H1 (cell line): ENCODE data around the gene LDLRAD4. TPM values are rescaled to one million over a fixed set of nuclear protein-coding genes. Genes with fewer than 3 reads are reported as not detected.

Experiments
- CTCF ChIA-PET: fragments of 300-600 bp; sonication (Branson Sonifier 250); formaldehyde crosslinking; loops from one replicate; lab custom pipeline; 2021; ENCODE audit not compliant: partially characterized antibody; lab: Charles Lee
- POLR2A ChIA-PET: fragments of 300-600 bp; sonication (Branson Sonifier 250); formaldehyde crosslinking; loops from one replicate; lab custom pipeline; 2021; ENCODE audit warnings: inconsistent platforms; ENCODE audit not compliant: partially characterized antibody; lab: Charles Lee
- DNase-seq, 2 experiments: peaks; one replicate each; pipeline versions ENCODE4 v3.0.0 to v3.0.0-alpha.2; 2010 to 2022; ENCODE audit warnings: low spot score in 2 of 2, low read depth in 1 of 2, mixed read lengths in 1 of 2
- FAIRE-seq: peaks from 2 replicates; lab custom pipeline; 2011; peaks lifted over from hg19 to GRCh38; lab: Jason Lieb, UNC
- H2AFZ ChIP-seq: 2 replicates; pipeline ENCODE4 v1.8.1; 2012; ENCODE audit warnings: low read length, inconsistent platforms
- H2AK5ac ChIP-seq: 2 replicates; pipeline ENCODE4 v1.6.1; 2013; ENCODE audit warnings: low read depth, low read length
- H2BK120ac ChIP-seq: replicated peaks from 2 replicates; pipeline ENCODE3; 2013; ENCODE audit warnings: low read depth, low read length, inconsistent platforms
- H2BK12ac ChIP-seq: 2 replicates; pipeline ENCODE4 v1.6.1; 2013; ENCODE audit warnings: low read depth, low read length
- H2BK15ac ChIP-seq: 2 replicates; pipeline ENCODE4 v1.6.1; 2013; ENCODE audit warnings: low read length
- H2BK20ac ChIP-seq: 2 replicates; pipeline ENCODE4 v1.6.1; 2013; ENCODE audit warnings: low read length
- H2BK5ac ChIP-seq: 2 replicates; pipeline ENCODE4 v1.6.1; 2013; ENCODE audit warnings: low read depth, low read length
- H3K14ac ChIP-seq: 2 replicates; pipeline ENCODE4 v1.6.1; 2013; ENCODE audit warnings: inconsistent platforms; ENCODE audit not compliant: insufficient read length
- H3K18ac ChIP-seq: 2 replicates; pipeline ENCODE4 v1.6.1; 2013; ENCODE audit warnings: low read length; ENCODE audit errors: extremely low read depth
- H3K23ac ChIP-seq: 2 replicates; pipeline ENCODE4 v1.6.1; 2013; ENCODE audit warnings: inconsistent platforms; ENCODE audit not compliant: insufficient read length
- H3K23me2 ChIP-seq: 2 replicates; pipeline ENCODE4 v1.6.1; 2013; ENCODE audit warnings: low read depth, low read length
- H3K27ac ChIP-seq: 2 replicates; pipeline ENCODE4 v1.6.1; 2011; ENCODE audit warnings: low read depth, low read length, inconsistent platforms
- H3K27me3 ChIP-seq, 4 experiments: replicated peaks in 1 of 4; 1 replicate in 1 of 4; 2 replicates in 3 of 4; pipeline versions ENCODE4 v1.6.1 to v1.8.1; 2011 to 2013; ENCODE audit warnings: low read length in 3 of 4, mild to moderate bottlenecking in 3 of 4, inconsistent platforms in 2 of 4, mixed read lengths in 2 of 4, moderate library complexity in 1 of 4; ENCODE audit not compliant: control insufficient read depth in 3 of 4, insufficient read depth in 3 of 4; ENCODE audit errors: extremely low read depth in 1 of 4
- H3K36me3 ChIP-seq, 4 experiments: 2 replicates each; pipeline versions ENCODE4 v1.6.1 to v1.8.1; 2011 to 2013; ENCODE audit warnings: mild to moderate bottlenecking in 4 of 4, low read length in 3 of 4, moderate library complexity in 2 of 4, control low read depth in 1 of 4, inconsistent platforms in 1 of 4; ENCODE audit not compliant: insufficient read depth in 4 of 4, control insufficient read depth in 2 of 4
- H3K4ac ChIP-seq: replicated peaks from 2 replicates; pipeline ENCODE3; 2013; ENCODE audit warnings: low read length, low read depth, mixed read lengths, inconsistent platforms; ENCODE audit not compliant: insufficient read length
- H3K4me1 ChIP-seq, 4 experiments: replicated peaks in 1 of 4; 1 replicate in 1 of 4; 2 replicates in 3 of 4; pipeline versions ENCODE4 v1.6.1 to v1.8.1; 2011 to 2013; ENCODE audit warnings: low read length in 3 of 4, inconsistent platforms in 2 of 4, mixed read lengths in 1 of 4; ENCODE audit not compliant: insufficient read depth in 4 of 4, control insufficient read depth in 3 of 4
- H3K4me2 ChIP-seq, 2 experiments: 2 replicates each; pipeline versions ENCODE4 v1.6.1 to v1.8.1; 2011 to 2013; ENCODE audit warnings: low read depth in 2 of 2, low read length in 2 of 2, control low read depth in 1 of 2, inconsistent platforms in 1 of 2, mild to moderate bottlenecking in 1 of 2; ENCODE audit not compliant: insufficient read depth in 1 of 2
- H3K4me3 ChIP-seq, 4 experiments: fragments of 200-600, 300-600 bp in 1 of 4; sonication (generic), shearing (Covaris generic), sonication (Bioruptor Twin) in 1 of 4; 2 replicates each; pipeline versions ENCODE4 v1.5.1 to v1.8.1; 2011 to 2016; ENCODE audit warnings: low read length in 4 of 4, low read depth in 3 of 4, control low read depth in 2 of 4, inconsistent platforms in 2 of 4, mild to moderate bottlenecking in 2 of 4, mixed read lengths in 1 of 4, moderate library complexity in 1 of 4; ENCODE audit not compliant: insufficient read depth in 2 of 4; ENCODE audit errors: extremely low read depth in 1 of 4
- H3K56ac ChIP-seq: replicated peaks from 2 replicates; pipeline ENCODE3; 2013; ENCODE audit warnings: low read depth, mild to moderate bottlenecking, mixed read lengths, low read length, inconsistent platforms; ENCODE audit not compliant: insufficient read length
- H3K79me1 ChIP-seq: 2 replicates; pipeline ENCODE4 v1.6.1; 2013; ENCODE audit warnings: low read depth, low read length, control low read depth
- H3K79me2 ChIP-seq, 2 experiments: 2 replicates each; pipeline versions ENCODE4 v1.6.1 to v1.8.1; 2012 to 2013; ENCODE audit warnings: low read length in 2 of 2, mild to moderate bottlenecking in 2 of 2, inconsistent platforms in 1 of 2; ENCODE audit not compliant: insufficient read depth in 2 of 2, control insufficient read depth in 1 of 2
- H3K9ac ChIP-seq, 4 experiments: replicated peaks in 1 of 4; 1 replicate in 1 of 4; 2 replicates in 3 of 4; pipeline versions ENCODE4 v1.6.1 to v1.8.1; 2011 to 2013; ENCODE audit warnings: low read depth in 3 of 4, low read length in 3 of 4, control low read depth in 2 of 4, mild to moderate bottlenecking in 2 of 4, moderate library complexity in 2 of 4, inconsistent platforms in 1 of 4; ENCODE audit errors: extremely low read depth in 1 of 4
- H3K9me3 ChIP-seq, 2 experiments: 2 replicates each; pipeline versions ENCODE4 v1.6.1 to v1.8.1; 2012 to 2013; ENCODE audit warnings: mild to moderate bottlenecking in 2 of 2, moderate library complexity in 2 of 2, control low read depth in 1 of 2, inconsistent platforms in 1 of 2, low read depth in 1 of 2, low read length in 1 of 2, mixed read lengths in 1 of 2; ENCODE audit not compliant: insufficient read depth in 2 of 2
- H4K20me1 ChIP-seq, 2 experiments: replicated peaks in 1 of 2; 2 replicates each; pipeline versions ENCODE3 to v1.8.1; 2011 to 2013; ENCODE audit warnings: inconsistent platforms in 2 of 2, low read length in 2 of 2, mild to moderate bottlenecking in 1 of 2; ENCODE audit not compliant: insufficient read depth in 2 of 2, control insufficient read depth in 1 of 2
- H4K5ac ChIP-seq: 2 replicates; pipeline ENCODE4 v1.6.1; 2013; ENCODE audit warnings: low read length, low read depth, mixed read lengths, inconsistent platforms; ENCODE audit not compliant: insufficient read length
- H4K8ac ChIP-seq: 2 replicates; pipeline ENCODE4 v1.8.0; 2013; ENCODE audit warnings: mild to moderate bottlenecking, moderate library complexity, low read length, inconsistent platforms; ENCODE audit not compliant: insufficient read depth; ENCODE audit errors: extremely low read depth
- H4K91ac ChIP-seq: replicated peaks from 2 replicates; pipeline ENCODE3; 2013; ENCODE audit warnings: low read length, mixed read lengths, inconsistent platforms; ENCODE audit not compliant: insufficient read length
- CBX5 ChIP-seq: fragments of 300-800, 300-1000 bp; sonication (generic); IDR thresholded peaks from 2 replicates; pipeline ENCODE4 v1.7.1; 2016; ENCODE audit warnings: antibody characterized with exemption, low read length, low read depth
- CEBPB ChIP-seq: IDR thresholded peaks from 2 replicates; pipeline ENCODE4 v1.6.1; 2012; ENCODE audit warnings: low read depth, low read length
- GABPA ChIP-seq: IDR thresholded peaks from 2 replicates; pipeline ENCODE4 v1.6.1; 2011; ENCODE audit warnings: mild to moderate bottlenecking, low read length, moderate library complexity, borderline replicate concordance; ENCODE audit not compliant: insufficient read depth
- HDAC2 ChIP-seq, 2 experiments: fragments of 300-600 bp in 1 of 2; sonication (generic) in 1 of 2; IDR thresholded peaks; 2 replicates each; pipeline ENCODE4 v1.6.1; 2011 to 2012; ENCODE audit warnings: low read depth in 2 of 2, low read length in 2 of 2, mild to moderate bottlenecking in 2 of 2, moderate library complexity in 2 of 2, borderline replicate concordance in 1 of 2, inconsistent platforms in 1 of 2
- JUN ChIP-seq: IDR thresholded peaks from 2 replicates; pipeline ENCODE4 v1.6.1; 2011; ENCODE audit warnings: low read depth, mild to moderate bottlenecking, improper control_type of control experiment, low read length
- KDM5A ChIP-seq: fragments of 200-600 bp; IDR thresholded peaks from 2 replicates; pipeline ENCODE4 v1.7.1; 2012; ENCODE audit warnings: mild to moderate bottlenecking, low read length, inconsistent platforms, mixed read lengths
- RFX5 ChIP-seq: IDR thresholded peaks from 2 replicates; pipeline ENCODE4 v1.6.1; 2011; ENCODE audit warnings: low read depth, low read length, improper control_type of control experiment, borderline replicate concordance
- RXRA ChIP-seq: IDR thresholded peaks from 2 replicates; pipeline ENCODE4 v1.6.1; 2011; ENCODE audit warnings: low read depth, mild to moderate bottlenecking, low read length, moderate library complexity; ENCODE audit not compliant: insufficient read depth
- SAP30 ChIP-seq: fragments of 300-600 bp; sonication (generic); IDR thresholded peaks from 2 replicates; pipeline ENCODE4 v1.7.1; 2012; ENCODE audit warnings: low read length, moderate library complexity, mild to moderate bottlenecking, inconsistent platforms; ENCODE audit not compliant: insufficient read depth, insufficient replicate concordance
- SIN3A ChIP-seq, 2 experiments: IDR thresholded peaks in 1 of 2; conservative IDR thresholded peaks in 1 of 2; 2 replicates each; pipeline ENCODE4 v1.6.1; 2011 to 2012; ENCODE audit warnings: low read length in 2 of 2, improper control_type of control experiment in 1 of 2, low read depth in 1 of 2, mild to moderate bottlenecking in 1 of 2
- SP2 ChIP-seq: IDR thresholded peaks from 2 replicates; pipeline ENCODE4 v1.6.1; 2012; ENCODE audit warnings: mild to moderate bottlenecking, low read length, inconsistent platforms
- SP4 ChIP-seq: IDR thresholded peaks from 2 replicates; pipeline ENCODE4 v1.6.1; 2012; ENCODE audit warnings: low read length, inconsistent platforms
- TCF12 ChIP-seq: IDR thresholded peaks from 2 replicates; pipeline ENCODE4 v1.6.1; 2011; ENCODE audit warnings: low read depth, mild to moderate bottlenecking, low read length
- WGBS, 2 experiments: shearing (Covaris generic) in 1 of 2; methylation state at CpG; one replicate each; pipeline versions ENCODE4 v1.1.6 to v1.1.7; 2013 to 2015; ENCODE audit warnings: low lambda C conversion rate in 2 of 2, mixed read lengths in 2 of 2, inconsistent platforms in 1 of 2, low coverage in 1 of 2, missing lambda C conversion rate in 1 of 2; ENCODE audit not compliant: insufficient replicate concordance in 2 of 2, insufficient coverage in 1 of 2, insufficient read length in 1 of 2; ENCODE audit errors: extremely low coverage in 1 of 2, missing lambda C conversion rate in 1 of 2; 5-methylcytosine and 5-hydroxymethylcytosine counted together
- polyA plus RNA-seq, 7 experiments: library from polyadenylated mRNA; depleted of rRNA in 3 of 7; stranded (reverse) in 5 of 7; unstranded in 2 of 7; fragments of >200 nt in 5 of 7; fragments of 200-250 nt in 2 of 7; gene quantifications; 1 replicate in 5 of 7; 2 replicates in 1 of 7; 4 replicates in 1 of 7; pipeline versions ENCODE4 v1.2.1 to v1.2.3, GENCODE V29; 2011 to 2013; ENCODE audit warnings: missing spikeins in 2 of 7, mixed read lengths in 2 of 7
- total RNA-seq: library from RNA; stranded (reverse); fragmentation: NEBNext Ultra II Directional; extraction: Animal tissue kit (Norgen Biotek cat#: 25700); gene quantifications from 2 replicates; pipeline ENCODE4 v1.2.1, GENCODE V29; 2021
- TF ChIP-seq, protein P1 (sequence below): IDR thresholded peaks from 2 replicates; pipeline ENCODE4 v1.6.1; 2012; ENCODE audit warnings: inconsistent platforms

Gene LDLRAD4
- total and polyA plus RNA-seq, 2 of the 8 experiments (the other 6 are each of a cell fraction or from before 2014, with no cell fraction given): 0.77 to 1.4 TPM

- POLR2A ChIA-PET: no interaction called here
- H3K9ac ChIP-seq: no peak overlapping the region
- TF ChIP-seq RXRA (no peak), KDM5A (no peak), CEBPB (no peak), GABPA (no peak), HDAC2 (IDR thresholded peaks at IDR 0.05; ENCODE audit: borderline replicate concordance in 1 of 2, low read depth in 2 of 2, low read length in 2 of 2) (no peak), TCF12 (no peak), SP2 (no peak), CBX5 (no peak), SAP30 (no peak), SP4 (no peak), RFX5 (no peak), SIN3A (conservative IDR thresholded peaks at IDR 0.05 in 1 of 2, IDR thresholded peaks at IDR 0.05 in 1 of 2; ENCODE audit: low read depth in 1 of 2, low read length in 2 of 2) (no peak), JUN (no peak)
- TF ChIP-seq, protein P1, sequence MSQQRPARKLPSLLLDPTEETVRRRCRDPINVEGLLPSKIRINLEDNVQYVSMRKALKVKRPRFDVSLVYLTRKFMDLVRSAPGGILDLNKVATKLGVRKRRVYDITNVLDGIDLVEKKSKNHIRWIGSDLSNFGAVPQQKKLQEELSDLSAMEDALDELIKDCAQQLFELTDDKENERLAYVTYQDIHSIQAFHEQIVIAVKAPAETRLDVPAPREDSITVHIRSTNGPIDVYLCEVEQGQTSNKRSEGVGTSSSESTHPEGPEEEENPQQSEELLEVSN: no peak
Observed at GRCh38 chr18:13320096-13320495, 101.5 kb downstream of the LDLRAD4 start.

More at GRCh38 chr18:13320096-13320495, 101.5 kb downstream of the LDLRAD4 start:
- Histone ChIP-seq H2BK12ac (no peak overlapping the region), H3K36me3 (no peaks in the 10 kb centered on the region; a peak in 1 of 8 replicates), H4K91ac (no peak overlapping the region), H3K79me1 (no peaks in the 10 kb centered on the region; the same call in 1 of the 2 replicates), H3K18ac (no peak overlapping the region), H2AFZ (no peak overlapping the region), H4K5ac (no peak overlapping the region), H3K56ac (no peak overlapping the region), H3K4ac (no peak overlapping the region), H4K20me1 (no peaks in the 10 kb centered on the region), H2BK20ac (no peak overlapping the region), H3K4me2 (no peak overlapping the region), H3K23ac (no peak overlapping the region), H3K23me2 (no peaks in the 10 kb centered on the region), H3K27me3 (no peaks in the 10 kb centered on the region), H3K79me2 (no peaks in the 10 kb centered on the region), H3K9me3 (peaks cover 6 to 8% of the 10 kb centered on the region in 2 experiments; a peak in 3 of 4 replicates), H2BK5ac (no peak overlapping the region), H2AK5ac (no peak overlapping the region), H3K4me3 (no peak overlapping the region), H3K27ac (no peak overlapping the region), H2BK15ac (no peak overlapping the region), H3K14ac (no peak overlapping the region), H3K4me1 (no peaks in the 10 kb centered on the region), H4K8ac (no peak overlapping the region), H2BK120ac (no peak overlapping the region)
- WGBS, 2 experiments: 90% methylated on average over 8 of the region's 8 CpGs; no CpG with 5 or more reads in 1 of the 2 experiments
- DNase-seq (no peak), FAIRE-seq (no peak)
- CTCF ChIA-PET: interaction anchor here (1.1 kb wide), 1 partner anchor 35 kb away, joined by 4 read pairs; no protein-coding TSS in a partner anchor
